Measurements from ENCODE around the gene SORT1. TPM values are rescaled to one million over a fixed set of nuclear protein-coding genes. Genes with fewer than 3 reads are reported as not detected.

SORT1 gene
- total RNA-seq, 2 donors from 2014 or later = 225 to 231 TPM

DNA sequence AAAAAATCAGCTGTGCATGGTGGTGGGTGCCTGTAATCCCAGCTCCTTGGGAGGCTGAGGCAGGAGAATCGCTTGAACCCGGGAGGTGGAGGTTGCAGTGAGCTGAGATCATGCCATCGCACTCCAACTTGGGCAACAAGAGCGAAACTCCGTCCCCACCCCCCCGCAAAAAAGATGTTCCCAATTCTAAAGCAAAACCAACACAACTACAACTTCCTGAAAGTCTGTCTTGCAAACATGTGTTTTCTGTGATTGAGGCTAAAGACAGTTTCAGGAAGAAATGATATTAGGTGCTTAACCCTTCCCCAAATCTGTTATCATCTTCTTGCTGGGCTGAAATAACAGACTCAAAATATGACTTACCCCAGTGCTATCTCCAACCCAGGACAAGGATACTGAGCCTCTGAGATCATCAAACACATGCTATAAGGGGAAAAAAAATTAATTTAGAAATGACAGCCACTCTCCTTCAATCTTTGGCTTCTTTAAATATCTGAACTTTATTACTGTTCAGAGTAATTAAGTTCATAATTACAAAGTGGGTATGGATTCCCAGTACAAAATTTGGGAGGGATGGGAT is 28.5 kb downstream of the SORT1 start:
- Histone ChIP-seq H3K4me1 (ENCODE audit: control insufficient read depth in 1 of 2, low read depth in 2 of 2) (peaks cover 55 to 72% of the 10 kb centered on the region in 2 donors), H3K27ac (peak overlapping the region; percentile 94 to 99)
- ATAC-seq (ENCODE audit: insufficient number of reproducible peaks, low FRiP score, low read depth) = no peak

DNA sequence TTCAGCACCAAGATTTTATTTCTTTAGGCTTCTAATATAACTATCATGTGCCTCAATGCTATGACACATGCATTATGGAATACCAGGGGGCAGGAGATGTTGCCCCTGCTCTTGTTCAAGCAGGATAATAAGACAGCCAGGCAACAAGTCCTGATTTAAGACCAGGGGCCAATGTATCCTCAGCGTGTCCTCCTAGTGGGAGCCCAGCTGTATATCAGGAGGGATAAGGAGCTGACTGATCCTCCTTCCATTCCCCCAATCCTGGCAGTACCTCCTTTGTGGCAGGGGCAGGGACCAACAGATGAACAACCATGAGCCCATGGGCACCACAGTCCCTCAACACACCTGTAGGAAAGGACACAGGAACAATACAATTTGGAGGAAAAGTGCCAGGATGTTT is 29.3 kb downstream of the SORT1 start:
- H3K27ac ChIP-seq = peak overlapping the region; percentile 94 to 99

More for the DNA sequence above, 28.5 kb downstream of the SORT1 start:
- H3K27me3 ChIP-seq (replicated peaks; ENCODE audit: insufficient read depth) = no peaks in the 10 kb centered on the region
- DNase-seq (ENCODE audit: low spot score) = no peak
- H3K9me3 ChIP-seq = no peaks in the 10 kb centered on the region
- H3K36me3 ChIP-seq = peaks cover 19% of the 10 kb centered on the region
- TF ChIP-seq, protein P1, sequence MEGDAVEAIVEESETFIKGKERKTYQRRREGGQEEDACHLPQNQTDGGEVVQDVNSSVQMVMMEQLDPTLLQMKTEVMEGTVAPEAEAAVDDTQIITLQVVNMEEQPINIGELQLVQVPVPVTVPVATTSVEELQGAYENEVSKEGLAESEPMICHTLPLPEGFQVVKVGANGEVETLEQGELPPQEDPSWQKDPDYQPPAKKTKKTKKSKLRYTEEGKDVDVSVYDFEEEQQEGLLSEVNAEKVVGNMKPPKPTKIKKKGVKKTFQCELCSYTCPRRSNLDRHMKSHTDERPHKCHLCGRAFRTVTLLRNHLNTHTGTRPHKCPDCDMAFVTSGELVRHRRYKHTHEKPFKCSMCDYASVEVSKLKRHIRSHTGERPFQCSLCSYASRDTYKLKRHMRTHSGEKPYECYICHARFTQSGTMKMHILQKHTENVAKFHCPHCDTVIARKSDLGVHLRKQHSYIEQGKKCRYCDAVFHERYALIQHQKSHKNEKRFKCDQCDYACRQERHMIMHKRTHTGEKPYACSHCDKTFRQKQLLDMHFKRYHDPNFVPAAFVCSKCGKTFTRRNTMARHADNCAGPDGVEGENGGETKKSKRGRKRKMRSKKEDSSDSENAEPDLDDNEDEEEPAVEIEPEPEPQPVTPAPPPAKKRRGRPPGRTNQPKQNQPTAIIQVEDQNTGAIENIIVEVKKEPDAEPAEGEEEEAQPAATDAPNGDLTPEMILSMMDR (IDR thresholded peaks at IDR 0.05) = no peak
- no peak overlapping the region for H3K4me3 ChIP-seq

DNA sequence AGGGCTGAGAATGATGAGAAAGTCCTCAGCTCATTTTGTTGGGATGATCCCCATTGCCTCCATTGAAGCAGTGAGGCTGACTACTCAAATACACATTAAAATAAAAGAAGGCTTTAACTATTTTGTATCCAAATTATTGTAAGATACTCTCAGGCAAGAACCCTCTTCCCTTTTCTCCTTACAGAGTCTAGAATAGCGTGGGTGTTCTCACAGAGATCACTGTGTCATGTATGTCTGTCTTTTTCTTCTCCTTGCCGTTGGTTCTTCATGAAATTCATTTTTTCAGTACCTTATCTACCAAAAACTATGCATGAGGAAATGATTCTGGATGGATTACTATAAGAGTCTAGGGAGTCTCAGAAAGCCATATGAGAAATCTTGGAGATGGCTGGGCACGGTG is 30.1 kb downstream of the SORT1 start:
- no peak for ATAC-seq (ENCODE audit: insufficient number of reproducible peaks, low FRiP score, low read depth)

More for the DNA sequence above, 29.3 kb downstream of the SORT1 start:
- peaks cover 49 to 72% of the 10 kb centered on the region in 2 donors for H3K4me1 ChIP-seq (ENCODE audit: control insufficient read depth in 1 of 2, low read depth in 2 of 2)
- no peaks in the 10 kb centered on the region for H3K9me3 ChIP-seq
- peaks cover 19% of the 10 kb centered on the region for H3K36me3 ChIP-seq
- H3K4me3 ChIP-seq = no peak overlapping the region
- ATAC-seq (ENCODE audit: insufficient number of reproducible peaks, low FRiP score, low read depth) = no peak
- DNase-seq (ENCODE audit: low spot score) = no peak
- TF ChIP-seq, protein P1 (IDR thresholded peaks at IDR 0.05) = no peak
- no peaks in the 10 kb centered on the region for H3K27me3 ChIP-seq (replicated peaks; ENCODE audit: insufficient read depth)

DNA sequence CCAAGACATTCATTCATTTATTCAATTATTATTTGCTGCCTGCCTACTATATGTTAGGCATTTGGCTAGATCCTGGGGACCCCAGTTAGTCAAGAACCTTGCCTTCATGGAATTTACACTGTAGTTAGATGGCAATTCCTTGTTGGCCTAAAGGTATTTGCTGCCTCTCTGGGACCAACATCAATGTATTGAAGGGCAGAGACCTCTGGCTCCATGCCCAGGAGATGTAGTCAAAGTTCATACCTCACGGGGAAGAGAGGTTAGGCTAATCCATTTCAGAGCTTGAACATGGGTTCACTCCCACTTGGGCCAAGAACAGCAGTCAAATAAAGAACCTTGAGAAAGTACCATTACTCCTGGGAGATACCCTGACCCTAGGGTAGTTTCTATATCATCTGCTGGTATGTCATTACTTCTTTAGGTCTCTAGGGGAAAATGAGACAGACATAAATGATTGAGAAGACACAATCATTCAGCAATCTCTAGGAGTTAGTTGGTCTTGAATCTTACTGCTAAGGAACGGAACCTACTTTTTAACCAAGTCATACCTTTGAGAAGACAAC is 32.0 kb downstream of the SORT1 start:
- H3K27ac ChIP-seq = peak overlapping the region; percentile 94 to 99
- peaks cover 42 to 72% of the 10 kb centered on the region in 2 donors for H3K4me1 ChIP-seq (ENCODE audit: control insufficient read depth in 1 of 2, low read depth in 2 of 2)
- ATAC-seq (ENCODE audit: insufficient number of reproducible peaks, low FRiP score, low read depth) (no peak), DNase-seq (ENCODE audit: low spot score) (no peak)
- no peaks in the 10 kb centered on the region for H3K27me3 ChIP-seq (replicated peaks; ENCODE audit: insufficient read depth)
- peaks cover 19% of the 10 kb centered on the region for H3K36me3 ChIP-seq
- TF ChIP-seq, protein P1 (IDR thresholded peaks at IDR 0.05) = no peak
- no peak overlapping the region for H3K4me3 ChIP-seq
- no peaks in the 10 kb centered on the region for H3K9me3 ChIP-seq

More for the DNA sequence above, 30.1 kb downstream of the SORT1 start:
- peaks cover 19% of the 10 kb centered on the region for H3K36me3 ChIP-seq
- TF ChIP-seq, protein P1 (IDR thresholded peaks at IDR 0.05) = no peak
- no peak overlapping the region for H3K4me3 ChIP-seq
- H3K9me3 ChIP-seq = no peaks in the 10 kb centered on the region
- no peaks in the 10 kb centered on the region for H3K27me3 ChIP-seq (replicated peaks; ENCODE audit: insufficient read depth)
- H3K27ac ChIP-seq = peak overlapping the region; percentile 94 to 99
- H3K4me1 ChIP-seq (ENCODE audit: control insufficient read depth in 1 of 2, low read depth in 2 of 2) = peaks cover 41 to 72% of the 10 kb centered on the region in 2 donors
- no peak for DNase-seq (ENCODE audit: low spot score)

DNA sequence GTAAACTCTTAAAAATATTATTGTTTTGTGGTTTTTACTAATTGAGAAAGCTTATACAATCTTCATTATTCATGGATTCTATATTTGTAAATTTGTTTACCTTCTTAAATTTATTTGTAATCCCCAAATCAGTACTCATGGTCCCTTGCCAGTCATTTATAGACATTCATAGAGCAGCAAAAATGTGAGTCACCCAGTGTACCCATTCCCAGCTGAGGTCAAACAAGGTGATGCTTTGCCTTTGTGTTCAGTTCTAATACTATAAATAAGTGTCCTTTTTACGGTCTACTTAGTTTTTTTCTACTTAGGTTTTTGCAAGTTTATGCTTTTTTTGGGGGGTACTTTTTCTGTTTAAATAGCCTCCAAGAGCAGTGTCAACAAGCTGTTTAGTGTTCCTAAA is 36.1 kb downstream of the SORT1 start:
- DNase-seq (ENCODE audit: low spot score) = no peak
- Histone ChIP-seq H3K9me3 (no peaks in the 10 kb centered on the region), H3K36me3 (peaks cover 11% of the 10 kb centered on the region), H3K4me1 (ENCODE audit: control insufficient read depth in 1 of 2, low read depth in 2 of 2) (peaks cover 32 to 75% of the 10 kb centered on the region in 2 donors), H3K27ac (peak overlapping the region; percentile 32 to 73), H3K4me3 (peak overlapping the region; percentile 24), H3K27me3 (replicated peaks; ENCODE audit: insufficient read depth) (no peaks in the 10 kb centered on the region)
- no peak for ATAC-seq (ENCODE audit: insufficient number of reproducible peaks, low FRiP score, low read depth)
- TF ChIP-seq, protein P1 (IDR thresholded peaks at IDR 0.05) = no peak

All from thoracic aorta (tissue), 2 donors.